GM12864 (cell line): ENCODE results near the gene MIA.

Experiments
- DNase-seq: peaks from one replicate; pipeline ENCODE4 v3.0.0-alpha.2; 2011; ENCODE audit warnings: low read depth
- H3K4me3 ChIP-seq: 2 replicates; pipeline ENCODE4 v1.5.1; 2011; ENCODE audit warnings: mild to moderate bottlenecking, low read depth, low read length, control low read depth
- CTCF ChIP-seq: IDR thresholded peaks from 2 replicates; pipeline ENCODE4 v1.5.1; 2011; ENCODE audit warnings: low read depth, mild to moderate bottlenecking, moderate library complexity, low read length, control low read depth, inconsistent platforms; ENCODE audit errors: missing control alignments

Gene MIA

GRCh38 chr19:40739030-40739839 lies 36.1 kb upstream of the MIA start:
- TF ChIP-seq CTCF: no peak
- no peak for DNase-seq
- H3K4me3 ChIP-seq: no peak overlapping the region

GRCh38 chr19:40739871-40740703 lies 35.2 kb upstream of the MIA start:
- H3K4me3 ChIP-seq: no peak overlapping the region
- no peak for TF ChIP-seq CTCF
- no peak for DNase-seq

GRCh38 chr19:40740747-40741146 lies 34.6 kb upstream of the MIA start:
- TF ChIP-seq CTCF: no peak

GRCh38 chr19:40741527-40742390 lies 33.6 kb upstream of the MIA start:
- TF ChIP-seq CTCF: no peak
- no peak overlapping the region for H3K4me3 ChIP-seq
- no peak for DNase-seq

More at GRCh38 chr19:40740747-40741146, 34.6 kb upstream of the MIA start:
- DNase-seq: no peak
- no peak overlapping the region for H3K4me3 ChIP-seq

- no peak for DNase-seq
- no peak overlapping the region for H3K4me3 ChIP-seq
- TF ChIP-seq CTCF: no peak
These were observed 32.8 kb upstream of the MIA start for GRCh38 chr19:40742477-40742876.

- DNase-seq: no peak
- TF ChIP-seq CTCF: no peak
- H3K4me3 ChIP-seq: no peak overlapping the region
These were observed 32.4 kb upstream of the MIA start for GRCh38 chr19:40742886-40743285.
